ENCODE measurements around the gene TMEM19.

Gene TMEM19

GRCh38 chr12:71703206-71703605, 17.3 kb downstream of the TMEM19 start:
- Histone ChIP-seq H3K27ac (ENCODE audit: low read length, poor library complexity, severe bottlenecking) (no peak overlapping the region), H2BK15ac (ENCODE audit: low read depth, poor library complexity, severe bottlenecking) (no peak overlapping the region), H3K27me3 (ENCODE audit: control insufficient read depth in 1 of 2, insufficient read depth in 1 of 2, low read length in 2 of 2) (no peaks in the 10 kb centered on the region), H3K9ac (ENCODE audit: low read length) (no peak overlapping the region), H3K4me2 (ENCODE audit: low read length, poor library complexity, severe bottlenecking) (no peak overlapping the region), H3K18ac (ENCODE audit: low read depth in 1 of 2, low read length in 2 of 2) (no peak overlapping the region), H3K4ac (ENCODE audit: low read depth in 1 of 2, low read length in 2 of 2) (no peak overlapping the region), H2AK5ac (ENCODE audit: low read length, severe bottlenecking) (no peak overlapping the region), H2BK120ac (ENCODE audit: low read depth, low read length) (no peak overlapping the region), H3K4me1 (ENCODE audit: control insufficient read depth, insufficient read depth, low read depth, low read length) (no peaks in the 10 kb centered on the region), H2BK12ac (ENCODE audit: low read length in 2 of 2) (no peak overlapping the region), H3K14ac (ENCODE audit: low read length in 2 of 2) (no peak overlapping the region), H2BK5ac (ENCODE audit: low read depth, low read length, poor library complexity, severe bottlenecking) (no peak overlapping the region), H4K91ac (ENCODE audit: low read length) (no peak overlapping the region), H3K4me3 (ENCODE audit: insufficient read depth in 1 of 2, low read depth in 1 of 2, low read length in 2 of 2) (no peak overlapping the region), H2AFZ (ENCODE audit: low read depth, low read length) (no peak overlapping the region), H3K36me3 (ENCODE audit: control insufficient read depth in 1 of 2, insufficient read depth in 2 of 2, low read depth in 1 of 2, low read length in 2 of 2) (peaks cover 5 to 29% of the 10 kb centered on the region in 2 experiments), H3K79me1 (replicated peaks; ENCODE audit: low read length, poor library complexity, severe bottlenecking) (no peaks in the 10 kb centered on the region), H3K9me3 (ENCODE audit: control insufficient read depth, low read length) (no peaks in the 10 kb centered on the region), H4K8ac (ENCODE audit: low read length) (no peak overlapping the region), H3K23ac (ENCODE audit: low read length in 2 of 2) (no peak overlapping the region)
- no peak for DNase-seq
- 100% methylated on average over 1 of the region's 2 CpGs for WGBS

DNA sequence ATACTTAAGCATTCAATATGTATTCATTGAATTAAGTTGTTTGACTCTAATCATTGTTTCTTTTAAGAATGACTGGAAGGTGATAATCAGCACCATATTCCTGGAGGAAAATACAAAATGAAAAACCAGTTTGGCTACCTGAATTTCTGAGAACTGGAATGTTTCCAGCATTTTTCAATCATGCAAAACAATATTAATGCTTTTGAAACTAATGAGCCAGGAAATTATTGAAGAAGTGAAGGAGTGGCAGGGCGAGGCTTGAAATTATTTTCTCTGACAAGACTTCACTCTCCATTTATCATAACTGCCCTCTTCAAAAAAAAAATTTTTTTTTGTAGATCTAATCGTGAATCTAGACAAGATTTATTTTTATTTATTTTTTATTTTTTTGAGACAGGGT, 19.0 kb downstream of the TMEM19 start:
- no peaks in the 10 kb centered on the region for H3K27me3 ChIP-seq (ENCODE audit: control insufficient read depth in 1 of 2, insufficient read depth in 1 of 2, low read length in 2 of 2)
- no peak overlapping the region for H3K9ac ChIP-seq (ENCODE audit: low read length)
- no peaks in the 10 kb centered on the region for H3K79me1 ChIP-seq (replicated peaks; ENCODE audit: low read length, poor library complexity, severe bottlenecking)
- DNase-seq: no peak
- H3K23ac ChIP-seq (ENCODE audit: low read length in 2 of 2): no peak overlapping the region
- no peak overlapping the region for H3K27ac ChIP-seq (ENCODE audit: low read length, poor library complexity, severe bottlenecking)
- H3K14ac ChIP-seq (ENCODE audit: low read length in 2 of 2): no peak overlapping the region
- no peak overlapping the region for H2BK15ac ChIP-seq (ENCODE audit: low read depth, poor library complexity, severe bottlenecking)
- H2BK12ac ChIP-seq (ENCODE audit: low read length in 2 of 2): no peak overlapping the region
- H4K91ac ChIP-seq (ENCODE audit: low read length): no peak overlapping the region
- no peak overlapping the region for H2BK120ac ChIP-seq (ENCODE audit: low read depth, low read length)
- H4K8ac ChIP-seq (ENCODE audit: low read length): no peak overlapping the region
- no peak overlapping the region for H3K18ac ChIP-seq (ENCODE audit: low read depth in 1 of 2, low read length in 2 of 2)
- no peak overlapping the region for H3K4ac ChIP-seq (ENCODE audit: low read depth in 1 of 2, low read length in 2 of 2)
- H3K36me3 ChIP-seq (ENCODE audit: control insufficient read depth in 1 of 2, insufficient read depth in 2 of 2, low read depth in 1 of 2, low read length in 2 of 2): peaks cover 2 to 13% of the 10 kb centered on the region in 2 experiments
- no peak overlapping the region for H2AK5ac ChIP-seq (ENCODE audit: low read length, severe bottlenecking)
- H3K9me3 ChIP-seq (ENCODE audit: control insufficient read depth, low read length): no peaks in the 10 kb centered on the region
- no peak overlapping the region for H3K4me3 ChIP-seq (ENCODE audit: insufficient read depth in 1 of 2, low read depth in 1 of 2, low read length in 2 of 2)
- H3K4me1 ChIP-seq (ENCODE audit: control insufficient read depth, insufficient read depth, low read depth, low read length): peaks cover under 1% of the 10 kb centered on the region
- no CpG with 5 or more reads among the region's 2 CpGs for WGBS
- H2AFZ ChIP-seq (ENCODE audit: low read depth, low read length): no peak overlapping the region
- no peak overlapping the region for H3K4me2 ChIP-seq (ENCODE audit: low read length, poor library complexity, severe bottlenecking)
- H2BK5ac ChIP-seq (ENCODE audit: low read depth, low read length, poor library complexity, severe bottlenecking): no peak overlapping the region

- Histone ChIP-seq H3K79me1 (replicated peaks; ENCODE audit: low read length, poor library complexity, severe bottlenecking) (no peaks in the 10 kb centered on the region), H3K4ac (ENCODE audit: low read depth in 1 of 2, low read length in 2 of 2) (no peak overlapping the region), H2BK5ac (ENCODE audit: low read depth, low read length, poor library complexity, severe bottlenecking) (no peak overlapping the region), H3K4me3 (ENCODE audit: insufficient read depth in 1 of 2, low read depth in 1 of 2, low read length in 2 of 2) (no peak overlapping the region), H2BK120ac (ENCODE audit: low read depth, low read length) (no peak overlapping the region), H2AFZ (ENCODE audit: low read depth, low read length) (no peak overlapping the region), H3K23ac (ENCODE audit: low read length in 2 of 2) (no peak overlapping the region), H3K14ac (ENCODE audit: low read length in 2 of 2) (no peak overlapping the region), H2BK12ac (ENCODE audit: low read length in 2 of 2) (no peak overlapping the region), H3K27me3 (ENCODE audit: control insufficient read depth in 1 of 2, insufficient read depth in 1 of 2, low read length in 2 of 2) (no peaks in the 10 kb centered on the region), H3K27ac (ENCODE audit: low read length, poor library complexity, severe bottlenecking) (no peak overlapping the region), H4K8ac (ENCODE audit: low read length) (no peak overlapping the region), H3K4me1 (ENCODE audit: control insufficient read depth, insufficient read depth, low read depth, low read length) (peaks cover 2% of the 10 kb centered on the region), H2AK5ac (ENCODE audit: low read length, severe bottlenecking) (no peak overlapping the region), H4K91ac (ENCODE audit: low read length) (no peak overlapping the region), H3K9me3 (ENCODE audit: control insufficient read depth, low read length) (peaks cover 3% of the 10 kb centered on the region), H3K9ac (ENCODE audit: low read length) (no peak overlapping the region), H2BK15ac (ENCODE audit: low read depth, poor library complexity, severe bottlenecking) (no peak overlapping the region), H3K36me3 (ENCODE audit: control insufficient read depth in 1 of 2, insufficient read depth in 2 of 2, low read depth in 1 of 2, low read length in 2 of 2) (no peaks in the 10 kb centered on the region), H3K18ac (ENCODE audit: low read depth in 1 of 2, low read length in 2 of 2) (no peak overlapping the region), H3K4me2 (ENCODE audit: low read length, poor library complexity, severe bottlenecking) (no peak overlapping the region)
- DNase-seq: no peak
- WGBS: 100% methylated on average over 1 of the region's 1 CpG
These were observed 22.8 kb downstream of the TMEM19 start for GRCh38 chr12:71708658-71709057.

DNA sequence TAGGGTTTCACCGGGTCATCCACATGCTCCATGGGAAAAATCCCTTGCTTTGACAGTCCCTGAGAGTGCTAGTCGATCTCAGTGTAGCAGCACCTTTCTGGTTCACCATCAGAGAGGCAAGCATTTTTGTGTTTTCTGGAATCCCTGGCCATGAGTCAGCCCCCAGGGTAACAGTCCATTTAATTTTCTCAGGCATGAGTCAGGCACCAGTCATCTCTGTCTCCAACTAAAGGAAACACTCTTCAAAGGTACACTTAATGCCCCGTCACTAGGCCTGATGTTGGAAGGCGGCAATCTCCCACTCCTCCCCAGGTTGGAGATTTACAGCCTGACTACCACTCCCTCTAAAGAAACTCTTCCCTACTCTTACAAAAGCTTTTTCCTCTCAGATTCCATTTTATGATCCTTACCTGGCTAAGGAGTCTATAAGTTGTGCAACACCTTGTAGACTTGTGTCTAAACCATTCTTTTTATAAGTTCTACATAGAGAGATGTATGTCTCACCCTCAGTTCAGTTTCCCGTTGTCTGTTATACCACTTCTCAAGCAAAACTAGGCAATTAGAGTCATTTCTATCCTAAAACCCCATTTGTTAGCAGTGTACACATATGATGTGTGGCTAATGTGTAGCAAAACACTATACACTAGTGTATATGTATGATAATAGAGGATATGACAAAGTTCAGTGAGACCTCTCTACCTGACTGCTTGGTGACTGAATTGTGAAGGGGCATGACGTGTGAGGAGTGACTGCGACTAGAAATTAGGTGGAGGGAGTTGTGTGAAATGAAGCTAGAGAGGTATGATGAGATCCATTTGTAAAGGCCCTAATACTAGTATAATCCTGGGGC, 24.6 kb downstream of the TMEM19 start:
- Histone ChIP-seq H4K91ac (ENCODE audit: low read length) (no peak overlapping the region), H3K14ac (ENCODE audit: low read length in 2 of 2) (no peak overlapping the region), H3K36me3 (ENCODE audit: control insufficient read depth in 1 of 2, insufficient read depth in 2 of 2, low read depth in 1 of 2, low read length in 2 of 2) (no peaks in the 10 kb centered on the region), H2AFZ (ENCODE audit: low read depth, low read length) (no peak overlapping the region), H2AK5ac (ENCODE audit: low read length, severe bottlenecking) (peak overlapping the region; percentile 9), H2BK120ac (ENCODE audit: low read depth, low read length) (no peak overlapping the region), H3K9ac (ENCODE audit: low read length) (no peak overlapping the region), H3K4me1 (ENCODE audit: control insufficient read depth, insufficient read depth, low read depth, low read length) (peaks cover 2% of the 10 kb centered on the region), H3K4me3 (ENCODE audit: insufficient read depth in 1 of 2, low read depth in 1 of 2, low read length in 2 of 2) (peak overlapping the region in 1 of 2 experiments; percentile 35), H3K23ac (ENCODE audit: low read length in 2 of 2) (peak overlapping the region in 1 of 2 experiments; percentile 59), H4K8ac (ENCODE audit: low read length) (no peak overlapping the region), H3K4ac (ENCODE audit: low read depth in 1 of 2, low read length in 2 of 2) (no peak overlapping the region), H3K9me3 (ENCODE audit: control insufficient read depth, low read length) (peaks cover 3% of the 10 kb centered on the region), H2BK15ac (ENCODE audit: low read depth, poor library complexity, severe bottlenecking) (no peak overlapping the region), H3K4me2 (ENCODE audit: low read length, poor library complexity, severe bottlenecking) (no peak overlapping the region), H3K79me1 (replicated peaks; ENCODE audit: low read length, poor library complexity, severe bottlenecking) (no peaks in the 10 kb centered on the region), H3K27ac (ENCODE audit: low read length, poor library complexity, severe bottlenecking) (peak overlapping the region; percentile 78), H3K18ac (ENCODE audit: low read depth in 1 of 2, low read length in 2 of 2) (no peak overlapping the region), H2BK12ac (ENCODE audit: low read length in 2 of 2) (no peak overlapping the region), H3K27me3 (ENCODE audit: control insufficient read depth in 1 of 2, insufficient read depth in 1 of 2, low read length in 2 of 2) (no peaks in the 10 kb centered on the region), H2BK5ac (ENCODE audit: low read depth, low read length, poor library complexity, severe bottlenecking) (no peak overlapping the region)
- peak; percentile 72 for DNase-seq
- 37% methylated on average over 6 of the region's 7 CpGs for WGBS

Measured in mesenchymal stem cell (in vitro differentiated cells and primary cell).